Heart left ventricle (tissue), 16 donors: Measurements from ENCODE around the gene PAK4. TPM values are rescaled to one million over a fixed set of nuclear protein-coding genes. Genes with fewer than 3 reads are reported as not detected.

Source experiments
- ATAC-seq, 4 donors: fragments of 200-7000 bp; cut with Tn5 transposase; one replicate each; pipeline ENCODE4 v1.9.1; 2020 to 2022; ENCODE audit warnings: moderate library complexity in 4 of 4, mild to moderate bottlenecking in 3 of 4, moderate number of reproducible peaks in 1 of 4
- DNase-seq, 5 donors: peaks; one replicate each; pipeline ENCODE4 v3.0.0-alpha.2; 2020
- H3K27ac ChIP-seq, 12 donors: fragments of 200-600 bp; sonication (generic) in 4 of 12; one replicate each; pipeline versions ENCODE4 v1.5.0 to v1.8.0; 2016 to 2022; ENCODE audit warnings: mild to moderate bottlenecking in 2 of 12
- H3K27me3 ChIP-seq, 9 donors: fragments of 200-600 bp; sonication (generic) in 2 of 9; one replicate each; pipeline versions ENCODE4 v1.5.1 to v1.8.0; 2016 to 2022; ENCODE audit warnings: mild to moderate bottlenecking in 3 of 9
- H3K36me3 ChIP-seq, 9 donors: fragments of 200-600 bp; sonication (generic) in 2 of 9; one replicate each; pipeline versions ENCODE4 v1.5.0 to v1.8.0; 2018 to 2022; ENCODE audit warnings: mild to moderate bottlenecking in 2 of 9
- H3K4me1 ChIP-seq, 12 donors: fragments of 200-600 bp; sonication (generic) in 4 of 12; one replicate each; pipeline versions ENCODE4 v1.5.0 to v1.8.0; 2016 to 2022; ENCODE audit warnings: mild to moderate bottlenecking in 3 of 12
- H3K4me3 ChIP-seq, 12 donors: fragments of 200-600 bp; sonication (generic) in 4 of 12; one replicate each; pipeline versions ENCODE4 v1.5.0 to v1.8.0; 2017 to 2022; ENCODE audit warnings: mild to moderate bottlenecking in 9 of 12, moderate library complexity in 4 of 12
- H3K9me3 ChIP-seq, 12 donors: fragments of 200-600 bp; sonication (generic) in 4 of 12; one replicate each; pipeline versions ENCODE4 v1.5.0 to v1.8.0; 2016 to 2022; ENCODE audit warnings: mild to moderate bottlenecking in 1 of 12
- CTCF ChIP-seq, 12 donors: fragments of 200-600 bp; sonication (generic) in 4 of 12; IDR thresholded peaks; one replicate each; pipeline versions ENCODE4 v1.5.0 to v1.8.0; 2018 to 2022; ENCODE audit warnings: antibody characterized with exemption in 12 of 12, mild to moderate bottlenecking in 5 of 12
- POLR2A ChIP-seq, 2 donors: fragments of 450-650 bp; IDR thresholded peaks; one replicate each; pipeline ENCODE4 v1.6.1; 2017; ENCODE audit warnings: antibody characterized with exemption in 2 of 2, mild to moderate bottlenecking in 2 of 2, moderate library complexity in 2 of 2
- WGBS, 4 donors: extraction: QIAGEN DNeasy Blood & Tissue Kit in 2 of 4; methylation state at CpG; one replicate each; pipeline versions ENCODE4 v1.1.5 to v1.1.7; 2013 to 2018; 5-methylcytosine and 5-hydroxymethylcytosine counted together
- intact Hi-C, 10 donors: fragments of 100-400 bp; cut with DNase I; formaldehyde crosslinking; loops; one replicate each; pipeline versions ENCODE4 v1.11.1 to v1.14.2; 2022
- polyA plus RNA-seq, 2 donors: library from polyadenylated mRNA; stranded (reverse); fragments of 200-250 nt; gene quantifications; one replicate each; pipeline ENCODE4 v1.2.3, GENCODE V29; 2013
- total RNA-seq, 9 donors: library from RNA; depleted of rRNA in 2 of 9; stranded (reverse); fragments of >200 nt in 2 of 9; fragmentation: NEBNext Ultra II Directional in 3 of 9; extraction: Animal tissue kit (Norgen Biotek cat#: 25700) in 3 of 9; gene quantifications; one replicate each; pipeline versions ENCODE4 v1.1.0 to v1.2.4, GENCODE V29; 2016 to 2023
- donor health status: ischemic (EF 13 %, LVEDD 7.1; RV severe dilation, severe dysfunction).
- donor health status: healthy with polysubstance abuse.
- donor health status: DM: no; HTN: yes; CAD: no.
- donor health status: DM: no; HTN: no; CAD: no.
- donor health status: ischemic (EF 25% LVEDD 6.9; RV normal size, moderate dysfunction).
- donor health status: ischemic (EF 25% LVEDD 5.7; RV mildly dilated, moderate dysfunction).
- donor health status: healthy.
- donor health status: DM: yes; HTN: yes; CAD: no.
- donor health status: ischemic (EF 35%, LVEDD 5.7; RV mildly dilated, moderate dysfunction).
- donor health status: nonischemic (EF 11% LVEDD 7.7; RV severe dilation, severe dysfunction).
- donor health status: DM: yes; HTN: yes; CAD: no.
- donor health status: PGD.
- donor health status: ischemic (EF 29% LVEDD 5.4; RV normal size, mild dysfunction).
- donor health status: nonischemic (EF 23%, LVEDD 6.1; RV moderate dilation, normal function).

Gene PAK4
- total and polyA plus RNA-seq, 11 donors: 9.5 to 25.8 (median 16.2) TPM

GRCh38 chr19:39188960-39189359, 63.4 kb downstream of the PAK4 start:
- peaks cover 0 to 5% (median 0%) of the 10 kb centered on the region in 12 donors for H3K4me1 ChIP-seq
- H3K9me3 ChIP-seq: no peaks in the 10 kb centered on the region
- H3K27ac ChIP-seq: no peak overlapping the region
- no peaks in the 10 kb centered on the region for H3K36me3 ChIP-seq
- peaks cover 0 to 38% (median 10%) of the 10 kb centered on the region in 9 donors for H3K27me3 ChIP-seq
- ATAC-seq (no peak), DNase-seq (no peak)
- intact Hi-C loops: loop anchor here in 5 of 10 donors (5.0 to 10.0 kb wide), 3 partner anchors 64 to 138 kb away; partner anchors contain the start of gene PAK4 (in 1 of the 5)
- no peak overlapping the region for H3K4me3 ChIP-seq
- TF ChIP-seq POLR2A (IDR thresholded peaks at IDR 0.05): no peak
- no peak for TF ChIP-seq CTCF (IDR thresholded peaks at IDR 0.05)
- WGBS, 4 donors: 68 to 79% (median 75%) methylated on average over 6 of the region's 6 CpGs

GRCh38 chr19:39190768-39191167, 65.2 kb downstream of the PAK4 start:
- H3K36me3 ChIP-seq: no peaks in the 10 kb centered on the region
- TF ChIP-seq CTCF (IDR thresholded peaks at IDR 0.05) (no peak), POLR2A (IDR thresholded peaks at IDR 0.05) (no peak)
- DNase-seq (no peak), ATAC-seq (no peak)
- H3K27me3 ChIP-seq: peaks cover under 1 to 56% (median 12%) of the 10 kb centered on the region in 9 donors
- no peaks in the 10 kb centered on the region for H3K9me3 ChIP-seq
- intact Hi-C loops: loop anchor here in 1 of 10 donors (10.0 kb wide), 1 partner anchor 134 kb away; the partner anchor contains the start of gene LRFN1
- no peak overlapping the region for H3K4me3 ChIP-seq
- 50 to 58% (median 55%) methylated on average over 11 of the region's 11 CpGs for WGBS, 4 donors
- H3K27ac ChIP-seq: no peak overlapping the region
- H3K4me1 ChIP-seq: peaks cover 0 to 5% (median 0%) of the 10 kb centered on the region in 12 donors

GRCh38 chr19:39192846-39193245, 67.3 kb downstream of the PAK4 start:
- Histone ChIP-seq H3K4me3 (no peak overlapping the region), H3K27me3 (peaks cover 10 to 76% (median 30%) of the 10 kb centered on the region in 9 donors), H3K36me3 (no peaks in the 10 kb centered on the region), H3K27ac (no peak overlapping the region), H3K9me3 (no peaks in the 10 kb centered on the region), H3K4me1 (peaks cover 0 to 9% (median 0%) of the 10 kb centered on the region in 12 donors)
- ATAC-seq: no peak
- intact Hi-C loops: loop anchor here in 1 of 10 donors (10.0 kb wide), 1 partner anchor 132 kb away; the partner anchor contains the start of gene LRFN1
- TF ChIP-seq POLR2A (IDR thresholded peaks at IDR 0.05) (no peak), CTCF (IDR thresholded peaks at IDR 0.05) (no peak)
- no peak for DNase-seq
- WGBS, 4 donors: 61 to 84% (median 82%) methylated on average over 2 of the region's 2 CpGs

DNA sequence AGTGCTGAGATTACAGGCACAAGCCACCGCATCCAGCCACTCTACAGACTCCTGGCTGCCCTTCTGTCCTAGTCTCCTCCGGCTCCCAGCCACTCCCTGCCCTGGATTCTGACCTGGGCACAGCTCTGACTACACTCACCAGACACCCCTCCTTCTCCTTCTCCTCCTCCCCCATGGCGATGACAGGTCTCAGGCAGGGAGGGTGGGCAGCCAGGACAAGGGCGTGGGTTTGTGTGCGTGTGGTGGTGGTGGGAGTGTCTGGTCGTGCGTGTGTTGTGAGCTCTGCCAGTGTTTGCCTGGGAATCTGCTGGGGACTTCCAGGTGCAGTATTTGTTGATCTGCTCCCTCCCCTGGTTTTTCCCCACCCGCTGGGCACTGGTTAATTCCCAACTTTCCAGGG, 68.2 kb downstream of the PAK4 start:
- no peak overlapping the region for H3K4me3 ChIP-seq
- no peaks in the 10 kb centered on the region for H3K36me3 ChIP-seq
- peak in 2 of 4 donors; percentile 34 to 62 for ATAC-seq
- no peaks in the 10 kb centered on the region for H3K9me3 ChIP-seq
- no peak for DNase-seq
- H3K27me3 ChIP-seq: peaks cover 13 to 80% (median 35%) of the 10 kb centered on the region in 9 donors
- WGBS, 4 donors: 14 to 20% (median 18%) methylated on average over 7 to 8 of the region's 8 CpGs
- no peak overlapping the region for H3K27ac ChIP-seq
- intact Hi-C loops: loop anchor here in 1 of 10 donors (10.0 kb wide), 1 partner anchor 131 kb away; the partner anchor contains the start of gene LRFN1
- peaks cover 0 to 9% (median 0%) of the 10 kb centered on the region in 12 donors for H3K4me1 ChIP-seq
- TF ChIP-seq POLR2A (IDR thresholded peaks at IDR 0.05): no peak
- TF ChIP-seq CTCF (IDR thresholded peaks at IDR 0.05): no peak
